Uterus (tissue), 4 donors: ENCODE measurements around the gene SFXN3. TPM values are rescaled to one million over a fixed set of nuclear protein-coding genes. Genes with fewer than 3 reads are reported as not detected.

Source experiments
- DNase-seq, 2 donors: peaks; one replicate each; pipeline ENCODE4 v3.0.0-alpha.2; 2019 to 2020
- H3K27ac ChIP-seq, 2 donors: fragments of 200-600 bp; sonication (generic); 1 replicate in 1 of 2; 2 replicates in 1 of 2; pipeline ENCODE4 v1.5.1; 2016 to 2018
- H3K27me3 ChIP-seq, 2 donors: fragments of 200-600 bp; sonication (generic); one replicate each; pipeline ENCODE4 v1.5.1; 2018 to 2019; ENCODE audit warnings: control low read depth in 1 of 2
- H3K36me3 ChIP-seq, 2 donors: fragments of 200-600 bp; sonication (generic); one replicate each; pipeline ENCODE4 v1.5.1; 2019; ENCODE audit warnings: control low read depth in 1 of 2
- H3K4me1 ChIP-seq, 2 donors: fragments of 200-600 bp; sonication (generic); one replicate each; pipeline ENCODE4 v1.5.1; 2018 to 2019; ENCODE audit warnings: control low read depth in 1 of 2
- H3K4me3 ChIP-seq, 2 donors: fragments of 200-600 bp; sonication (generic); 1 replicate in 1 of 2; 2 replicates in 1 of 2; pipeline ENCODE4 v1.5.1; 2018 to 2019; ENCODE audit warnings: mild to moderate bottlenecking in 1 of 2
- H3K9me3 ChIP-seq, 2 donors: fragments of 200-600 bp; sonication (generic); one replicate each; pipeline ENCODE4 v1.5.1; 2019; ENCODE audit warnings: control low read depth in 1 of 2
- POLR2A ChIP-seq, 2 donors: fragments of 450-650 bp; IDR thresholded peaks; one replicate each; pipeline ENCODE4 v1.6.1; 2016; ENCODE audit warnings: antibody characterized with exemption in 2 of 2, mild to moderate bottlenecking in 1 of 2, moderate library complexity in 1 of 2
- intact Hi-C: fragments of 100-400 bp; cut with DNase I; formaldehyde crosslinking; loops from one replicate; pipeline ENCODE4 v1.15.1; 2023; ENCODE audit warnings: low total_unique reads
- total RNA-seq, 4 donors: library from RNA; depleted of rRNA in 3 of 4; stranded (reverse); fragments of >200 nt in 3 of 4; gene quantifications; one replicate each; pipeline versions ENCODE4 v1.1.0 to v1.2.4, GENCODE V29; 2014 to 2023
- TF ChIP-seq, protein P1 (sequence below), 4 experiments: fragments of 200-600 bp in 2 of 4; fragments of 450-650 bp in 2 of 4; sonication (generic) in 2 of 4; IDR thresholded peaks; one replicate each; pipeline ENCODE4 v1.5.1; 2016 to 2019; ENCODE audit warnings: antibody characterized with exemption in 4 of 4, mild to moderate bottlenecking in 2 of 4, moderate library complexity in 1 of 4
- donor health status: DM: yes; HTN: yes; CAD: no.

SFXN3 gene
- total RNA-seq, 4 donors from 2014 or later, result 34.6 to 161 (median 58.1) TPM

- no peaks in the 10 kb centered on the region for H3K4me1 ChIP-seq
- H3K27me3 ChIP-seq, result peaks cover 0 to 4% of the 10 kb centered on the region in 2 donors
- intact Hi-C loops, result no loop called here
- H3K27ac ChIP-seq, result no peak overlapping the region
- TF ChIP-seq, protein P1, sequence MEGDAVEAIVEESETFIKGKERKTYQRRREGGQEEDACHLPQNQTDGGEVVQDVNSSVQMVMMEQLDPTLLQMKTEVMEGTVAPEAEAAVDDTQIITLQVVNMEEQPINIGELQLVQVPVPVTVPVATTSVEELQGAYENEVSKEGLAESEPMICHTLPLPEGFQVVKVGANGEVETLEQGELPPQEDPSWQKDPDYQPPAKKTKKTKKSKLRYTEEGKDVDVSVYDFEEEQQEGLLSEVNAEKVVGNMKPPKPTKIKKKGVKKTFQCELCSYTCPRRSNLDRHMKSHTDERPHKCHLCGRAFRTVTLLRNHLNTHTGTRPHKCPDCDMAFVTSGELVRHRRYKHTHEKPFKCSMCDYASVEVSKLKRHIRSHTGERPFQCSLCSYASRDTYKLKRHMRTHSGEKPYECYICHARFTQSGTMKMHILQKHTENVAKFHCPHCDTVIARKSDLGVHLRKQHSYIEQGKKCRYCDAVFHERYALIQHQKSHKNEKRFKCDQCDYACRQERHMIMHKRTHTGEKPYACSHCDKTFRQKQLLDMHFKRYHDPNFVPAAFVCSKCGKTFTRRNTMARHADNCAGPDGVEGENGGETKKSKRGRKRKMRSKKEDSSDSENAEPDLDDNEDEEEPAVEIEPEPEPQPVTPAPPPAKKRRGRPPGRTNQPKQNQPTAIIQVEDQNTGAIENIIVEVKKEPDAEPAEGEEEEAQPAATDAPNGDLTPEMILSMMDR (IDR thresholded peaks at IDR 0.05), result no peak
- no peak for TF ChIP-seq POLR2A (IDR thresholded peaks at IDR 0.05)
- no peaks in the 10 kb centered on the region for H3K9me3 ChIP-seq
- H3K4me3 ChIP-seq, result no peak overlapping the region
- no peak for DNase-seq
- no peaks in the 10 kb centered on the region for H3K36me3 ChIP-seq
Measured at GRCh38 chr10:101073631-101074030, 42.6 kb downstream of the SFXN3 start.

- Histone ChIP-seq H3K4me3 (no peak overlapping the region), H3K9me3 (no peaks in the 10 kb centered on the region), H3K27me3 (peaks cover 0 to 4% of the 10 kb centered on the region in 2 donors), H3K27ac (no peak overlapping the region), H3K4me1 (no peaks in the 10 kb centered on the region), H3K36me3 (no peaks in the 10 kb centered on the region)
- no peak for DNase-seq
- no peak for TF ChIP-seq POLR2A (IDR thresholded peaks at IDR 0.05)
- TF ChIP-seq, protein P1 (IDR thresholded peaks at IDR 0.05), result no peak
- intact Hi-C loops, result no loop called here
Measured at GRCh38 chr10:101075775-101076174, 44.7 kb downstream of the SFXN3 start.

- no peak for TF ChIP-seq POLR2A (IDR thresholded peaks at IDR 0.05)
- TF ChIP-seq, protein P1 (IDR thresholded peaks at IDR 0.05), result no peak
- Histone ChIP-seq H3K4me3 (no peak overlapping the region), H3K27ac (no peak overlapping the region), H3K9me3 (no peaks in the 10 kb centered on the region), H3K36me3 (no peaks in the 10 kb centered on the region), H3K27me3 (peaks cover 0 to 4% of the 10 kb centered on the region in 2 donors), H3K4me1 (no peaks in the 10 kb centered on the region)
- DNase-seq, result no peak
- intact Hi-C loops, result no loop called here
Measured at GRCh38 chr10:101076630-101077029, 45.6 kb downstream of the SFXN3 start.

DNA sequence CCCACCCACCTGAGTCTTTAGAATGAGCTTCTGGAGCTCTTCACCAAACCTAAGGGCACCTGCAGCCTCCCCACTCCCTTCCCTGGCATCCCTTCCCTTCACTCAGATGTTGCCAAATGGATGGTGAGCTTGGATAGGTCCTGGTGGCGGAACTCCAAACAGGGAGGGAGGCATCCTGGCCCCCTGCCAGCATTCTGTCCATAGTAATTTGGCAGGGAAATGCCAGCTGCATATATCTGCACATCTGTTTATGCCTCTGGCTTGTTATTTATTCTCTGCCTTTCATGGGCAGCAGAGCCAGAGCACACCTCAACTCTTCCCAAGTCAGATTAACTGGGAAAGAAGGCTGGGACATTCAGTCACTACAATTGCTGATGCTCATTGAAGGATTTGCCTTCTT lies 48.8 kb downstream of the SFXN3 start:
- no peaks in the 10 kb centered on the region for H3K36me3 ChIP-seq
- no peaks in the 10 kb centered on the region for H3K4me1 ChIP-seq
- intact Hi-C loops, result no loop called here
- H3K27ac ChIP-seq, result no peak overlapping the region
- no peak overlapping the region for H3K4me3 ChIP-seq
- DNase-seq, result no peak
- no peaks in the 10 kb centered on the region for H3K9me3 ChIP-seq
- H3K27me3 ChIP-seq, result no peaks in the 10 kb centered on the region
- TF ChIP-seq POLR2A (IDR thresholded peaks at IDR 0.05), result no peak
- TF ChIP-seq, protein P1 (IDR thresholded peaks at IDR 0.05), result no peak

- H3K27ac ChIP-seq, result no peak overlapping the region
- H3K4me3 ChIP-seq, result no peak overlapping the region
- intact Hi-C loops, result no loop called here
- no peaks in the 10 kb centered on the region for H3K27me3 ChIP-seq
- TF ChIP-seq POLR2A (IDR thresholded peaks at IDR 0.05), result no peak
- TF ChIP-seq, protein P1 (IDR thresholded peaks at IDR 0.05), result no peak
- no peaks in the 10 kb centered on the region for H3K9me3 ChIP-seq
- DNase-seq, result no peak
- H3K36me3 ChIP-seq, result no peaks in the 10 kb centered on the region
- H3K4me1 ChIP-seq, result no peaks in the 10 kb centered on the region
Measured at GRCh38 chr10:101080933-101081931, 50.2 kb downstream of the SFXN3 start.
